ENCODE results near the gene OR52N5. TPM values are rescaled to one million over a fixed set of nuclear protein-coding genes. Genes with fewer than 3 reads are reported as not detected.

Gene OR52N5
- total RNA-seq = not detected in 2 replicates

DNA sequence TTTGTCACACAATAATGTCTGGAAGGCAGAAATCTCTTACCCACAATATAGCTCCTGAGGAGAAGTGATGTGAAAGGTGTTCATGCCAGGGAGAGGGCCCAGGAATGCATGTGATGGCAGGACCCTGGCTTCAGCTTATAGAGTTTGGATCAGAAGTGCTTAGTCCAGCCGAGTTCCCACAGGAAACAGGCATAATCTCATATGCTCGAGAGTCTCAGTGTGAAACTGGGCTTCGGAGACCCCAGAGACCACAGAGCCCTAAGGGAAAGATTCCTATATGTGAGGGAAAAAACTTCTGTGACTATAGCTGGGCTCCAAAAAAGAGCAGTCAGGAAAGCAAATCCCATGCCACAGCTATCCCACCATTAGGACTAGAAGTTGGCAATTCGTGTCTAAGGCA lies at the start of gene OR52N5:
Gene OR52N5, minus strand, starts transcription at position 101 of the 400 bp plus-strand sequence. CDS start 4,721 bp downstream, outside the sequence.

DNA sequence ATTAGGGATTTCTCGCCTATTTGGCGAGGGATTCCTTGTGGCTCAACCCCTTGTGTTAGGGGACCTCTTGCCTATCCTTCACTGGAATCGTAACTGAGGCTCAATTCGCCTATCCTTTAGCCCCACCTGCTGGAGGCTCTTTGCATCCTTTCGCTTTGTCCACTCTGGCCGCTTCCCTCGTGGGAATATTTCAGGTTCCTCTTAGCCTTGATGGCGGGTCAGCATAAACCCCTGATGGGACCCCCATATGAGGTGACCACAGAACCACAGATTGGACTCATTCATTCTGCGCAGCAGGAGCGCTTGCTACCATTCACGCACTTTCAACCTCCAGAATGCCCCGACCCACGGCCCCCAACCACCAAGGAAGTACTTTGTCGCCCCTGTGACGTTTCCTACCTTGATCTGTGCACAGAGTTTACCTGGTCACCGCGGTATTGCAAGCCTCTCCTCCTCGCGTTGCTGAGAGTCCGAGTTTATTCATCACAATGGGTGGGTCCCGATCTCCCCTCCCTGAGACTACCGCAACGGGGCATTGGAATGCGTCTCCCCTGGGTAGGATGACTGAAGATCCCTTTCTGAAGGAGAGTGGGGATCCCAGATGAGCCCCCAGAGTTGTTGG lies 25.5 kb upstream of the OR52N5 start, which contains the start of gene OR52N2:
Gene OR52N2, plus strand, starts transcription at position 425 of the 622 bp plus-strand sequence. CDS start 11,412 bp downstream, outside the sequence.

DNA sequence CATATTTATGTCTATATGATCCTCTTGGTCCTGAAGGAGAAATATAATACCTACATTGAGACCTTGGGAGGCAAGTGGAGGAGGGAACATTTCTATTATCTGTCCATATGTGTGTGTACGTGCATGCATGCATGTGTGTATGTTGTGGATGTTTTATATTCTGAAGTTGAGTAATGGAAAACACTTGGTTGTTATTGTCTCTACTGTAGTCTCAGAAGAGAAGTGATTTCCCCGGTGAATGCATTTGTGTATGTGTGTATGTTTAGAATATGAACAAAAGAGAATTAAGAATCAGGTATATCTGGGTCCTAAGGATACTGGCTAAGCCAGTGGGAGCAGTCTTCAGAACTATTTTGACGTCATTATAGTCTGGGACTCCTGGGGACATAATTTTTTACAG lies 8.0 kb upstream of the OR52N5 start, which contains the start of gene OR52N1:
Gene OR52N1, minus strand, starts transcription at position 101 of the 400 bp plus-strand sequence. CDS start 2,449 bp downstream, outside the sequence.

DNA sequence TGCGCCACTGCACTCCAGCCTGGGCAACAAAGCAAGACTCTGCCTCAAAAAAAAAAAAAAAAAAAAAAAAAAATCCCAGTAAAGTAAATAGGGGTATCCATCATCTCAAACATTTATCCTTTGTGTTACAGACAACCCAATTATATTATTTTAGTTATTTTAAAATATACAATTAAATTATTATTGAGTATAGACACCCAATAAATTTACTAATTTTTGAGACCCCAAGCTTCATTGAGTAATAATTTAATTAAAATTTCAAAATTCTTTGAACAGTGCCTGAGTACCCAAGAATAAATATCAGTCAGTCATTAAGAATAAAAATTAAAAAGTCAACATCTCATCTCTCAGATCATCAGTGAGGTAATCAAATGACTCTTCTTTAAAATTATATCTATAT lies 29.2 kb downstream of the OR52N5 start, which contains the start of gene OR52N4:
Gene OR52N4, plus strand, starts transcription at position 301 of the 400 bp plus-strand sequence. CDS start 498 bp downstream, outside the sequence.

DNA sequence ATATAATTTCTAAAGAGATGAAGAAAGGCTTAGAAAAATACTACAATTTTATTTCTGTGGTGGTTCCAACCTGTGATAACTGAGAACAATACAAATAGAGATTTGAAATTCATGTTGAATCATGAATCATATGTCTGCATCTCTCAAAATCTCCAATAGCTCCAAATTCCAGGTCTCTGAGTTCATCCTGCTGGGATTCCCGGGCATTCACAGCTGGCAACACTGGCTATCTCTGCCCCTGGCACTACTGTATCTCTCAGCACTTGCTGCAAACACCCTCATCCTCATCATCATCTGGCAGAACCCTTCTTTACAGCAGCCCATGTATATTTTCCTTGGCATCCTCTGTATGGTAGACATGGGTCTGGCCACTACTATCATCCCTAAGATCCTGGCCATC lies 46.8 kb downstream of the OR52N5 start, which contains the start of gene OR56B1:
Gene OR56B1, plus strand, starts transcription at position 53 of the 400 bp plus-strand sequence. Its CDS starts 69 bp downstream, at position 122.

Other genes with a start within 250 kb of the OR52N5 start
- 0.09 and 0.11 TPM in 2 replicates for gene OR52H1, start 234.8 kb downstream of the OR52N5 start, total RNA-seq
- gene OR52B6, start 202.5 kb downstream of the OR52N5 start, total RNA-seq = not detected in 2 replicates
- 0.43 and 1.5 TPM in 2 replicates for gene TRIM6, start 186.7 kb downstream of the OR52N5 start, total RNA-seq
- gene TRIM34, start 158.4 kb downstream of the OR52N5 start, total RNA-seq = 8.3 and 12.1 TPM in 2 replicates
- gene TRIM5, start 98.3 kb downstream of the OR52N5 start, total RNA-seq = 54.8 and 60.8 TPM in 2 replicates
- gene TRIM22, start 93.6 kb downstream of the OR52N5 start, total RNA-seq = 30.5 and 46.6 TPM in 2 replicates
- gene OR56B1, start 46.9 kb downstream of the OR52N5 start, total RNA-seq = not detected in 2 replicates
- gene OR52N4, start 29.1 kb downstream of the OR52N5 start, total RNA-seq = not detected in 2 replicates
- not detected in 2 replicates for gene OR52N1, start 7.9 kb upstream of the OR52N5 start, total RNA-seq
- not detected in 2 replicates for gene OR52N2, start 25.6 kb upstream of the OR52N5 start, total RNA-seq
- not detected in 2 replicates for gene OR52E6, start 58.5 kb upstream of the OR52N5 start, total RNA-seq
- not detected in 2 replicates for gene OR52E8, start 74.3 kb upstream of the OR52N5 start, total RNA-seq
- not detected in 2 replicates for gene OR52E4, start 97.3 kb upstream of the OR52N5 start, total RNA-seq
- not detected in 2 replicates for gene OR52E5, start 109.9 kb upstream of the OR52N5 start, total RNA-seq
- not detected in 2 replicates for gene OR56A3, start 158.9 kb upstream of the OR52N5 start, total RNA-seq
- not detected in 2 replicates for gene OR56A5, start 185.1 kb upstream of the OR52N5 start, total RNA-seq
- not detected in 2 replicates for gene OR52L1, start 203.6 kb upstream of the OR52N5 start, total RNA-seq
- gene OR56A4, start 223.6 kb upstream of the OR52N5 start, total RNA-seq = not detected in 2 replicates
- not detected in 2 replicates for gene OR56A1, start 247.4 kb upstream of the OR52N5 start, total RNA-seq

Measured in dermis lymphatic vessel endothelial cell (primary cell).